Fibroblast of lung (primary cell): ENCODE results near the gene C1QL1. TPM values are rescaled to one million over a fixed set of nuclear protein-coding genes. Genes with fewer than 3 reads are reported as not detected.

ENCODE experiments used
- DNase-seq, 2 donors: peaks; one replicate each; pipeline versions ENCODE4 v3.0.0 to v3.0.0-alpha.2; 2010; ENCODE audit warnings: low read depth in 2 of 2
- H2AFZ ChIP-seq: 2 replicates; pipeline ENCODE4 v1.5.1; 2012; ENCODE audit warnings: low read length, control low read depth, inconsistent platforms
- H3K27ac ChIP-seq: 2 replicates; pipeline ENCODE4 v1.5.1; 2011; ENCODE audit warnings: low read length, control low read depth; ENCODE audit not compliant: insufficient read depth
- H3K27me3 ChIP-seq: 2 replicates; pipeline ENCODE4 v1.5.1; 2011; ENCODE audit warnings: mild to moderate bottlenecking, low read length; ENCODE audit not compliant: control insufficient read depth, insufficient read depth
- H3K36me3 ChIP-seq: 2 replicates; pipeline ENCODE4 v1.5.1; 2011; ENCODE audit warnings: low read length; ENCODE audit not compliant: control insufficient read depth, insufficient read depth
- H3K4me1 ChIP-seq: 2 replicates; pipeline ENCODE4 v1.5.1; 2011; ENCODE audit warnings: low read length; ENCODE audit not compliant: control insufficient read depth, insufficient read depth; ENCODE audit errors: extremely low read depth
- H3K4me2 ChIP-seq: 2 replicates; pipeline ENCODE4 v1.5.1; 2011; ENCODE audit warnings: low read length, control low read depth; ENCODE audit not compliant: insufficient read depth; ENCODE audit errors: extremely low read depth
- H3K4me3 ChIP-seq, 4 experiments: fragments of 200-600 bp in 1 of 4; sonication (generic) in 1 of 4; replicated peaks in 1 of 4; 2 replicates each; pipeline ENCODE4 v1.5.1; 2011 to 2016; ENCODE audit warnings: low read length in 4 of 4, low read depth in 3 of 4, mild to moderate bottlenecking in 3 of 4, control low read depth in 2 of 4, inconsistent platforms in 1 of 4, mixed read lengths in 1 of 4; ENCODE audit not compliant: insufficient read depth in 1 of 4; ENCODE audit errors: control extremely low read depth in 1 of 4
- H3K79me2 ChIP-seq: 2 replicates; pipeline ENCODE4 v1.5.1; 2012; ENCODE audit warnings: mild to moderate bottlenecking, low read length, inconsistent platforms; ENCODE audit not compliant: control insufficient read depth, insufficient read depth
- H3K9ac ChIP-seq: 2 replicates; pipeline ENCODE4 v1.5.1; 2011; ENCODE audit warnings: mild to moderate bottlenecking, low read length, control low read depth; ENCODE audit not compliant: insufficient read depth
- H3K9me3 ChIP-seq: 2 replicates; pipeline ENCODE4 v1.5.1; 2012; ENCODE audit warnings: low read depth, low read length; ENCODE audit not compliant: control insufficient read depth, insufficient read depth
- H4K20me1 ChIP-seq: 2 replicates; pipeline ENCODE4 v1.5.1; 2011; ENCODE audit warnings: low read length; ENCODE audit not compliant: control insufficient read depth, insufficient read depth; ENCODE audit errors: extremely low read depth
- EZH2 ChIP-seq: IDR thresholded peaks from 2 replicates; pipeline ENCODE4 v1.5.1; 2012; ENCODE audit warnings: low read length, control low read depth, mild to moderate bottlenecking; ENCODE audit errors: missing control alignments
- polyA plus RNA-seq, 2 donors: library from polyadenylated mRNA; depleted of rRNA in 1 of 2; stranded (reverse) in 1 of 2; unstranded in 1 of 2; fragments of >200 nt; gene quantifications; 2 replicates each; pipeline ENCODE4 v1.2.1, GENCODE V29; 2011 to 2012; ENCODE audit warnings: missing spikeins in 1 of 2
- total RNA-seq: library from RNA; depleted of rRNA; stranded (reverse); fragments of >200 nt; gene quantifications from 2 replicates; pipeline ENCODE4 v1.2.1, GENCODE V29; 2014
- TF ChIP-seq, protein P1 (sequence below), 2 donors: IDR thresholded peaks in 1 of 2; conservative IDR thresholded peaks in 1 of 2; 1 replicate in 1 of 2; 2 replicates in 1 of 2; pipeline ENCODE4 v1.5.1; 2011 to 2012; ENCODE audit warnings: low read length in 2 of 2, control low read depth in 1 of 2, inconsistent platforms in 1 of 2, low read depth in 1 of 2, mild to moderate bottlenecking in 1 of 2

Gene C1QL1
- total and polyA plus RNA-seq, 2 donors (not counting 1 experiment from before 2014, with no cell fraction given) = 0.53 to 1.3 TPM

DNA sequence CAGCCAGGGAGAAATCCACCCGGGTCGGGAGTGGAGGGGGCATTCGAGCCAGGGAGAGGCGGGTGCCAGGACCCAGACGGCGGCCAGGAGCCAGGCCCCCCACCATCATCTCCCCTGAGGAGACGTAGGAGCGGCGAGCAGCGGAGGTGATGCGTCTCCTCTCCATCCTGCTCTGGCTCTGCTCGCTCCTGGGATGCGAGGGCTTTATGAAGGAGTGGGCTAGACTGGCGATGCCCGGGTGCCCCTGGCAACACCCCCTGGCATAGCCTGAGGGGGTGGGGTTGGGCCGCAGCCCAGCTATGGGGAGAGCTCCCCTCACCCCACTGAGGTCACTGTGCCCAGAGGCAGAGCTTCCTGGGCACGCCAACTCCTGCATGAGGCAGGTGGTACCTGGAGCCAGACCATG lies 52.8 kb downstream of the C1QL1 start, which contains the start of gene GFAP:
Gene GFAP, minus strand, starts transcription at position 180 of the 406 bp plus-strand sequence. Its CDS starts 14 bp downstream, at position 166.
- Histone ChIP-seq H3K79me2 (no peaks in the 10 kb centered on the region), H3K9me3 (no peaks in the 10 kb centered on the region), H3K9ac (no peak within 1 kb of the TSS), H3K4me1 (no peaks in the 10 kb centered on the region), H4K20me1 (no peaks in the 10 kb centered on the region), H3K27ac (no peak within 1 kb of the TSS), H3K27me3 (peaks cover 7% of the 10 kb centered on the region), H2AFZ (no peak within 1 kb of the TSS), H3K4me3 (no peak within 1 kb of the TSS), H3K36me3 (no peaks in the 10 kb centered on the region), H3K4me2 (no peak within 1 kb of the TSS)
- TF ChIP-seq, protein P1, sequence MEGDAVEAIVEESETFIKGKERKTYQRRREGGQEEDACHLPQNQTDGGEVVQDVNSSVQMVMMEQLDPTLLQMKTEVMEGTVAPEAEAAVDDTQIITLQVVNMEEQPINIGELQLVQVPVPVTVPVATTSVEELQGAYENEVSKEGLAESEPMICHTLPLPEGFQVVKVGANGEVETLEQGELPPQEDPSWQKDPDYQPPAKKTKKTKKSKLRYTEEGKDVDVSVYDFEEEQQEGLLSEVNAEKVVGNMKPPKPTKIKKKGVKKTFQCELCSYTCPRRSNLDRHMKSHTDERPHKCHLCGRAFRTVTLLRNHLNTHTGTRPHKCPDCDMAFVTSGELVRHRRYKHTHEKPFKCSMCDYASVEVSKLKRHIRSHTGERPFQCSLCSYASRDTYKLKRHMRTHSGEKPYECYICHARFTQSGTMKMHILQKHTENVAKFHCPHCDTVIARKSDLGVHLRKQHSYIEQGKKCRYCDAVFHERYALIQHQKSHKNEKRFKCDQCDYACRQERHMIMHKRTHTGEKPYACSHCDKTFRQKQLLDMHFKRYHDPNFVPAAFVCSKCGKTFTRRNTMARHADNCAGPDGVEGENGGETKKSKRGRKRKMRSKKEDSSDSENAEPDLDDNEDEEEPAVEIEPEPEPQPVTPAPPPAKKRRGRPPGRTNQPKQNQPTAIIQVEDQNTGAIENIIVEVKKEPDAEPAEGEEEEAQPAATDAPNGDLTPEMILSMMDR (conservative IDR thresholded peaks at IDR 0.05 in 1 of 2, IDR thresholded peaks at IDR 0.05 in 1 of 2; ENCODE audit: low read depth in 1 of 2, low read length in 2 of 2) = no peak
- no peak for TF ChIP-seq EZH2
- no peak for DNase-seq

DNA sequence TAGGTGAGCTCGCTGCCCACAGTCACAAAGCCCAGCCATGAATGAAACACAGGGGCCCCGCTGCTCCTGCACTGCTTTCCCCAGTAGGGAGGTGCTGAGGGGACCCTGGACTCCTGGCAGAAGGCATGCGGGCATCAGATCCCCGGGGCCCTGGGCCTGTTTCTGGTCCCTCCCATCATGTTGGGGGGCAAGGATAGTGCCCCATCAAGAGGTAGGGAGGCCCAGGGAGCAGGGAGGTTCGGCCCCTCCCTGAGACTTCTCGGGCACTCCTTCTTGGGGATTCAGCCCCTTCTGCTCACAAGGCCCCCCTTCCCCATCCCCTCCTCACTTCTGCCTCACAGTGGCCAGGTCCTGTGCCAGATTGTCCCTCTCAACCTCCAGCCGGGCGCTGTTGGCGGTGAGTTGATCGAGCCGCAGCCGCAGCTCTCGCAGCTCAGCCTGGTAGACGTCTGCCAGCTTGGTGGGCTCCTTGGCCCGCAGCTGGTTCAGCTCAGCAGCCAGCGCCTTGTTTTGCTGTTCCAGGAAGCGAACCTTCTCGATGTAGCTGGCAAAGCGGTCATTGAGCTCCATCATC lies 53.3 kb downstream of the C1QL1 start:
- no peaks in the 10 kb centered on the region for H3K36me3 ChIP-seq
- DNase-seq = no peak
- H3K4me1 ChIP-seq = no peaks in the 10 kb centered on the region
- H3K79me2 ChIP-seq = no peaks in the 10 kb centered on the region
- H3K27ac ChIP-seq = no peak overlapping the region
- no peaks in the 10 kb centered on the region for H4K20me1 ChIP-seq
- no peak overlapping the region for H3K9ac ChIP-seq
- peaks cover 7% of the 10 kb centered on the region for H3K27me3 ChIP-seq
- TF ChIP-seq, protein P1 (conservative IDR thresholded peaks at IDR 0.05 in 1 of 2, IDR thresholded peaks at IDR 0.05 in 1 of 2; ENCODE audit: low read depth in 1 of 2, low read length in 2 of 2) = no peak
- no peak for TF ChIP-seq EZH2
- H3K4me2 ChIP-seq = no peak overlapping the region
- no peak overlapping the region for H3K4me3 ChIP-seq
- H2AFZ ChIP-seq = no peak overlapping the region
- no peaks in the 10 kb centered on the region for H3K9me3 ChIP-seq

DNA sequence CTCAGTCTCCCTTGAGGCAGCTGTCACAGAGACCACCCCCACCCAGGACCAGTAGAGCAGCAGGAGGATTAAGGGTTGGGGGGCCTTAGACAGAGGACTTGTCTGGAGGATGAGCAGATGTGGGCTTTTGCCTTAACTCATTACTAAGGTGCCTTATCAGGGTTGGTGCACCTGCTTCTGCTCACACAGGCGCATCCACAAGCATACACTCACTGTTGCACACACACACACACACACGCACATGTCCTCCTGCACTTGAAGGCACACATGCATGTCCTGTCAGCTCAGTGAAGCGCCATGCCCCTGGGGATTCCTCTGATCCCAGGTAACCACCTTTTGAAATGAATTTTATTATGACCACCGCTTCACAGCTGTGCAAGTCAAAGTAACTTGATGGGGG lies 54.0 kb downstream of the C1QL1 start:
- peaks cover 7% of the 10 kb centered on the region for H3K27me3 ChIP-seq
- no peaks in the 10 kb centered on the region for H3K79me2 ChIP-seq
- TF ChIP-seq, protein P1 (conservative IDR thresholded peaks at IDR 0.05 in 1 of 2, IDR thresholded peaks at IDR 0.05 in 1 of 2; ENCODE audit: low read depth in 1 of 2, low read length in 2 of 2) = no peak
- no peak for TF ChIP-seq EZH2
- H4K20me1 ChIP-seq = no peaks in the 10 kb centered on the region
- no peaks in the 10 kb centered on the region for H3K4me1 ChIP-seq
- no peaks in the 10 kb centered on the region for H3K9me3 ChIP-seq
- no peak overlapping the region for H3K9ac ChIP-seq
- no peak overlapping the region for H2AFZ ChIP-seq
- no peak overlapping the region for H3K27ac ChIP-seq
- H3K36me3 ChIP-seq = no peaks in the 10 kb centered on the region
- no peak overlapping the region for H3K4me3 ChIP-seq
- H3K4me2 ChIP-seq = no peak overlapping the region
- DNase-seq = no peak
